HL-60/S4 treated with retinoic acid at 250 ng/mL for 4 days and 3 days (cell line): ENCODE results near the gene RABGAP1L.
"Not testable (repeated sequence)": the region's sequence is repeated elsewhere in the genome, so short reads cannot be mapped to it uniquely, and the experiment has no call there.

Experiments
- in situ Hi-C: fragments of 300-500 bp; cut with MboI; formaldehyde crosslinking; loops from 2 replicates; pipeline ENCODE4 v1.7.0; 2022; ENCODE audit warnings: low sequenced_read_pairs

RABGAP1L gene

GRCh38 chr1:174159252-174160108 lies at the start of gene RABGAP1L:
Gene RABGAP1L (plus strand): TSS chr1:174159520.
- in situ Hi-C loops: no loop called here

- in situ Hi-C loops: no loop called here
Measured at GRCh38 chr1:174110053-174110452, 49.3 kb upstream of the RABGAP1L start.

- in situ Hi-C loops: no loop called here
Measured at GRCh38 chr1:174112489-174113162, 46.7 kb upstream of the RABGAP1L start.

- in situ Hi-C loops: no loop called here
Measured at GRCh38 chr1:174114106-174114505, 45.2 kb upstream of the RABGAP1L start.

- in situ Hi-C loops: no loop called here
Measured at GRCh38 chr1:174114788-174115448, 44.4 kb upstream of the RABGAP1L start.

- in situ Hi-C loops: no loop called here
Measured at GRCh38 chr1:174116042-174116441, 43.3 kb upstream of the RABGAP1L start.

GRCh38 chr1:174118751-174119150 lies 40.6 kb upstream of the RABGAP1L start:
- in situ Hi-C loops: no loop called here

GRCh38 chr1:174122318-174122717 lies 37.0 kb upstream of the RABGAP1L start:
- in situ Hi-C loops: not testable (repeated sequence)

GRCh38 chr1:174123843-174124242 lies 35.5 kb upstream of the RABGAP1L start:
- in situ Hi-C loops: no loop called here

- in situ Hi-C loops: not testable (repeated sequence)
Measured at GRCh38 chr1:174127176-174127575, 32.1 kb upstream of the RABGAP1L start.

- in situ Hi-C loops: no loop called here
Measured at GRCh38 chr1:174131032-174131638, 28.2 kb upstream of the RABGAP1L start.

- in situ Hi-C loops: no loop called here
Measured at GRCh38 chr1:174134003-174134659, 25.2 kb upstream of the RABGAP1L start.

- in situ Hi-C loops: no loop called here
Measured at GRCh38 chr1:174135211-174135610, 24.1 kb upstream of the RABGAP1L start.

GRCh38 chr1:174136714-174137113 lies 22.6 kb upstream of the RABGAP1L start:
- in situ Hi-C loops: no loop called here

- in situ Hi-C loops: no loop called here
Measured at GRCh38 chr1:174142836-174143235, 16.5 kb upstream of the RABGAP1L start.

GRCh38 chr1:174143727-174144396 lies 15.5 kb upstream of the RABGAP1L start:
- in situ Hi-C loops: not testable (repeated sequence)

- in situ Hi-C loops: not testable (repeated sequence)
Measured at GRCh38 chr1:174144397-174144783, 14.9 kb upstream of the RABGAP1L start.

- in situ Hi-C loops: no loop called here
Measured at GRCh38 chr1:174149216-174149615, 10.1 kb upstream of the RABGAP1L start.

GRCh38 chr1:174150499-174150898 lies 8.8 kb upstream of the RABGAP1L start:
- in situ Hi-C loops: no loop called here

GRCh38 chr1:174152427-174152826 lies 6.9 kb upstream of the RABGAP1L start:
- in situ Hi-C loops: no loop called here
